Ovary (tissue), 9 donors: ENCODE results near the gene SPEN. TPM values are rescaled to one million over a fixed set of nuclear protein-coding genes. Genes with fewer than 3 reads are reported as not detected.

Experiments
- DNase-seq, 5 donors: peaks; one replicate each; pipeline ENCODE4 v3.0.0-alpha.2; 2019 to 2020
- H3K27ac ChIP-seq, 2 donors: fragments of 200-600 bp; one replicate each; pipeline versions ENCODE4 v1.5.1 to v1.8.0; 2019 to 2022
- H3K27me3 ChIP-seq: fragments of 200-600 bp; one replicate; pipeline ENCODE4 v1.8.0; 2022
- H3K36me3 ChIP-seq: fragments of 200-600 bp; sonication (generic); one replicate; pipeline ENCODE4 v1.5.1; 2019
- H3K4me1 ChIP-seq: one replicate; pipeline ENCODE4 v1.8.1; 2013; ENCODE audit warnings: mild to moderate bottlenecking, moderate library complexity; ENCODE audit not compliant: insufficient read depth
- H3K4me3 ChIP-seq: fragments of 200-600 bp; sonication (generic); one replicate; pipeline ENCODE4 v1.5.1; 2017
- H3K9me3 ChIP-seq, 2 donors: fragments of 200-600 bp in 1 of 2; sonication (generic) in 1 of 2; one replicate each; pipeline versions ENCODE4 v1.5.1 to v1.8.1; 2013 to 2019; ENCODE audit warnings: mild to moderate bottlenecking in 1 of 2, moderate library complexity in 1 of 2
- EP300 ChIP-seq: sonication (generic); formaldehyde crosslinking; IDR thresholded peaks from one replicate; pipeline ENCODE4 v1.6.1; 2017; ENCODE audit warnings: antibody characterized with exemption
- POLR2A ChIP-seq: fragments of 450-650 bp; IDR thresholded peaks from one replicate; pipeline ENCODE4 v1.6.1; 2017; ENCODE audit warnings: antibody characterized with exemption, mild to moderate bottlenecking, moderate library complexity
- WGBS, 3 donors: extraction: QIAGEN DNeasy Blood & Tissue Kit in 1 of 3; methylation state at CpG; one replicate each; pipeline versions ENCODE4 v1.1.5 to v1.1.7; 2013 to 2017; 5-methylcytosine and 5-hydroxymethylcytosine counted together
- intact Hi-C, 4 donors: fragments of 100-400 bp; cut with DNase I; formaldehyde crosslinking; loops; one replicate each; pipeline versions ENCODE4 v1.11.0 to v1.15.1; 2022 to 2023
- polyA plus RNA-seq, 2 donors: library from polyadenylated mRNA; stranded (reverse); fragments of 200-250 nt in 1 of 2; fragments of 350-450 nt in 1 of 2; fragmentation: Illumina TruSeq in 1 of 2; extraction: RNeasy Lipid Tissue Mini Kit (QIAGEN cat#74804) in 1 of 2; gene quantifications; one replicate each; pipeline ENCODE4 v1.2.3, GENCODE V29; 2013 to 2014
- total RNA-seq, 7 donors: library from RNA; depleted of rRNA in 2 of 7; stranded (reverse); fragments of >200 nt in 2 of 7; fragmentation: NEBNext Ultra II Directional in 3 of 7; extraction: Animal tissue kit (Norgen Biotek cat#: 25700) in 3 of 7; gene quantifications; one replicate each; pipeline versions ENCODE4 v1.1.0 to v1.2.4, GENCODE V29; 2016 to 2023
- TF ChIP-seq, protein P1 (sequence below), 3 donors: fragments of 450-650 bp in 2 of 3; fragments of 200-600 bp in 1 of 3; IDR thresholded peaks; one replicate each; pipeline versions ENCODE4 v1.5.1 to v1.8.0; 2016 to 2022; ENCODE audit warnings: antibody characterized with exemption in 3 of 3, mild to moderate bottlenecking in 1 of 3
- donor health status: DM: no; HTN: no; CAD: no; lungs with moderate emphysema.
- donor health status: DM: no; HTN: no; CAD: no.
- donor health status: Bipolar disorder and iron deficiency.
- donor health status: DM: yes; HTN: yes; CAD: no.
- donor health status: DM: no; HTN: no; CAD: no.
- donor health status: DM: yes; HTN: yes; CAD: no.

SPEN gene
- total and polyA plus RNA-seq, 9 donors, result 30.5 to 93.2 (median 62.9) TPM

DNA sequence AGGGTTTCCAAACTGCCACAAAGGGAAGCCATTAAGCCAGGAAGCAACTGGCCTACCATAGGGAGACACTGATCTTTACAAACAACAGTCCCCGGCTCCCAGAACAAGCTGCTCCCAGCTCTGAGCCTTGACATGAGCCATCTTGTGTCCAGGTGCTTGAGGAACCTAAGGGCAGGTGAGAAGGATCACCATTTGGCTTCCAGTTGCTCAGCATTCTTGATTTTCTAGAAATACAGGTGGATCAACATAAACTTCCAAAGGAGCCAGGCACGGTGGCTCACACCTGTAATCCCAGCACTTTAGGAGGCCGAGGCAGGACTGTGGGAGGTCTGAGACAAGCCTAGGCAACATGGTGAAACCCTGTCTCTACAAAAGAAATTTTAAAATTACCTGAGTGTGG lies 106.8 kb downstream of the SPEN start:
- intact Hi-C loops, result no loop called here
- 96 to 100% (median 96%) methylated on average over 3 of the region's 3 CpGs for WGBS, 3 donors
- Histone ChIP-seq H3K4me1 (peaks cover 28% of the 10 kb centered on the region), H3K4me3 (no peak overlapping the region), H3K9me3 (no peaks in the 10 kb centered on the region), H3K36me3 (no peaks in the 10 kb centered on the region), H3K27ac (no peak overlapping the region), H3K27me3 (no peaks in the 10 kb centered on the region)
- DNase-seq, result no peak
- TF ChIP-seq POLR2A (no peak), EP300 (no peak)
- TF ChIP-seq, protein P1, sequence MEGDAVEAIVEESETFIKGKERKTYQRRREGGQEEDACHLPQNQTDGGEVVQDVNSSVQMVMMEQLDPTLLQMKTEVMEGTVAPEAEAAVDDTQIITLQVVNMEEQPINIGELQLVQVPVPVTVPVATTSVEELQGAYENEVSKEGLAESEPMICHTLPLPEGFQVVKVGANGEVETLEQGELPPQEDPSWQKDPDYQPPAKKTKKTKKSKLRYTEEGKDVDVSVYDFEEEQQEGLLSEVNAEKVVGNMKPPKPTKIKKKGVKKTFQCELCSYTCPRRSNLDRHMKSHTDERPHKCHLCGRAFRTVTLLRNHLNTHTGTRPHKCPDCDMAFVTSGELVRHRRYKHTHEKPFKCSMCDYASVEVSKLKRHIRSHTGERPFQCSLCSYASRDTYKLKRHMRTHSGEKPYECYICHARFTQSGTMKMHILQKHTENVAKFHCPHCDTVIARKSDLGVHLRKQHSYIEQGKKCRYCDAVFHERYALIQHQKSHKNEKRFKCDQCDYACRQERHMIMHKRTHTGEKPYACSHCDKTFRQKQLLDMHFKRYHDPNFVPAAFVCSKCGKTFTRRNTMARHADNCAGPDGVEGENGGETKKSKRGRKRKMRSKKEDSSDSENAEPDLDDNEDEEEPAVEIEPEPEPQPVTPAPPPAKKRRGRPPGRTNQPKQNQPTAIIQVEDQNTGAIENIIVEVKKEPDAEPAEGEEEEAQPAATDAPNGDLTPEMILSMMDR (IDR thresholded peaks at IDR 0.05), result no peak

DNA sequence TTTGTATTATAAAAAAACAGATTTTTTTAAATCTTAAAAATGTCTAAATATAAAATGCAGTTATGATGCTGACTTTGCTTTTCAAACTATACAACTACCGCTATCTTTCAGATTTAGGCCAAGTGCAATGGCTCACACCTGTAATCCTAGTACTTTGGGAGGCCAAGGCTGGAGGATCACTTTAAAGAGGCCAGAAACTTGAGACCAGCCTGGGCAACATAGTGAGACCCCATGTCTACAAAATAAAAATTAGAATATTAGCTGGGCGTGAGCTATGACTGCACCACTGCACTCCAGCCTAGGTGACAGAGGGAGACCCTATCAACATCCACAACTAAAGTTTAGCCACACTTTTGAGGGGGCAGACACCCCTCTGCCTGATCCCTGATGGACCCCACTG lies 108.0 kb downstream of the SPEN start:
- Histone ChIP-seq H3K4me1 (peaks cover 21% of the 10 kb centered on the region), H3K36me3 (no peaks in the 10 kb centered on the region), H3K27me3 (no peaks in the 10 kb centered on the region), H3K4me3 (no peak overlapping the region), H3K27ac (no peak overlapping the region), H3K9me3 (no peaks in the 10 kb centered on the region)
- WGBS, 3 donors, result 94 to 98% (median 98%) methylated on average over 2 of the region's 2 CpGs
- TF ChIP-seq EP300 (no peak), POLR2A (no peak)
- TF ChIP-seq, protein P1 (IDR thresholded peaks at IDR 0.05), result no peak
- intact Hi-C loops, result no loop called here
- DNase-seq, result no peak

DNA sequence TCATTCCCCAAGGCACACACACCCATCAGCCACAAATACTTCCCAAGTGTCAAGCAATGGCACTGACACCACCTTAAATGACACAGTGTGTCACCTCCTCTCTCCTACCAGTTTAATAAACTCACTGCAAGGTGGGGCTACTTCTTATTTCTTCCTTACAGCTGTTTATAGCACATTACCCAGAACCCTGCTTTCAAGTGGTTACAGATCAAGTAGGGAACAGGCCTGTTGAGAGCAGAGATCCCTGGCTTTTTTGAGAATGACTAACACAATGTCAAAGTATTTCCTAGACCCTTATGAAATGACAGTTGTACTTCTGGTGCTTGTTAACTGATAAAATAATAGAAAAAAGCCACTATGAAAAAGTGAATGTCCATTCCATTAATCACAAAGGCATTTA lies 108.6 kb downstream of the SPEN start:
- Histone ChIP-seq H3K4me3 (no peak overlapping the region), H3K27me3 (no peaks in the 10 kb centered on the region), H3K9me3 (no peaks in the 10 kb centered on the region), H3K4me1 (peaks cover 16% of the 10 kb centered on the region), H3K36me3 (no peaks in the 10 kb centered on the region), H3K27ac (no peak overlapping the region)
- intact Hi-C loops, result no loop called here
- no peak for DNase-seq
- TF ChIP-seq EP300 (no peak), POLR2A (no peak)
- TF ChIP-seq, protein P1 (IDR thresholded peaks at IDR 0.05), result no peak

DNA sequence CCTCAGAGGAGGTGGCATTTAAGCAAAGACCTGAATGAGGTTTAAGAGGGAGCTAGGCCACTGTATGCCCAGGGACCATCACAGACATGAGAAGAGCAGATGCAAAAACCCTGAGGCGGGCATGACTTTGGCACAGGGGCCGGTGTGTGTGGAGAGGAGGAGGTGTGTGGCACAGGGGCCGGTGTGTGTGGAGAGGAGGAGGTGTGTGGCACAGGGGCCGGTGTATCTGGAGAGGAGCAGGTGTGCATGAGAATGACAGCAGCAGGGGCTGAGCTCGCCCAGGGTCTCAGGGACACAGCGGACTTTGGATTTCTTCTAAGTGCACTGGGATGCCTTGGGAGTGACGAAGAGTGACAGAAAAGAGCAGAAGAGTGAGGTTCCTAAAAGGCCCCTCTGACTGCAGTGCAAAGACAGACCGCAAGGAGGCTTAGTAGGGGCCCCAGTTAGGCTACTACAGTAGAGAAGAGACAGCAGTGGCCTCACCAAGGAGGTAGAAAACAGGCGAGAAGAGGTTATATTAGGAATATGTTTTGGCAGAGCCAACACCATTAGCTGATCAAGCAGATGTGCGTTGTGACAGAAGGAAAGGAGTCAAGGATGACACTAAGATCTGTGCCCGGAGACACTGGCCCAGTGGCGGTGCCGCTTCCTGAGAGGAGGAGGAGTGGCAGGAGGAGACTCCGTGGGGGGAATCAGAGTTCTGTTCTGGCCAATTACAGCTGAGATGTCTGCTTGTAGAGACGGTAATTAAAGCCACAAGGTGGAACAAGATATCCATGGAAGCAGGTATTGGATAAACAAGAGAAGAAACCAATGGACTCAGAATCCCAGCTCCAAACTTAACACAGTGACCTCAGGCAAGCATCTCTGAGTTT lies 110.0 kb downstream of the SPEN start:
- no peak for TF ChIP-seq POLR2A
- TF ChIP-seq, protein P1 (IDR thresholded peaks at IDR 0.05), result no peak
- TF ChIP-seq EP300, result no peak
- Histone ChIP-seq H3K36me3 (no peaks in the 10 kb centered on the region), H3K4me1 (peaks cover 9% of the 10 kb centered on the region), H3K27ac (no peak overlapping the region), H3K9me3 (no peaks in the 10 kb centered on the region), H3K27me3 (no peaks in the 10 kb centered on the region), H3K4me3 (no peak overlapping the region)
- peak in 1 of 5 donors; percentile 17 for DNase-seq
- whole genome bisulfite sequencing, 3 donors, result 84 to 86% (median 84%) methylated on average over 15 of the region's 15 CpGs
- intact Hi-C loops, result no loop called here
